ENCODE results near the gene CTNNA1.

DNA sequence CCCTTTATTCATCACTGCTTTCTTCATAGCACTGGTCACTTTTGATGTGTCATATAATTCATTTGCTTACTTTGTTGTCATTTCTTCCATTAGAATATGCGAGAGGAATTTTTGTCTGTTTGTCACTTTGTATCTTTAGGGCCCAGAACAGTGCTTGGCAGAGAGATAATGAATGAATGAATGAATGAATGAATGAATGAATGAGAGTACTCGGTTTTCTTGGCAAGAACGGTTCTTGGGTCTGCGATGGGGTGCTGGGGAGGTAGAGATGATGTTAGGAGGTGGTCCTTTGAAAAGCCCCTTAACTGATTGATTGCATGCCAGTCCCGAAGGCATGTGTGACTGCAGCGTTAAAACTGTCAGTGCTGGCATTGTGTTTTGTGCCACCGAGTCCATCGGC, 174.3 kb downstream of the CTNNA1 start:
- TF ChIP-seq, protein P1, sequence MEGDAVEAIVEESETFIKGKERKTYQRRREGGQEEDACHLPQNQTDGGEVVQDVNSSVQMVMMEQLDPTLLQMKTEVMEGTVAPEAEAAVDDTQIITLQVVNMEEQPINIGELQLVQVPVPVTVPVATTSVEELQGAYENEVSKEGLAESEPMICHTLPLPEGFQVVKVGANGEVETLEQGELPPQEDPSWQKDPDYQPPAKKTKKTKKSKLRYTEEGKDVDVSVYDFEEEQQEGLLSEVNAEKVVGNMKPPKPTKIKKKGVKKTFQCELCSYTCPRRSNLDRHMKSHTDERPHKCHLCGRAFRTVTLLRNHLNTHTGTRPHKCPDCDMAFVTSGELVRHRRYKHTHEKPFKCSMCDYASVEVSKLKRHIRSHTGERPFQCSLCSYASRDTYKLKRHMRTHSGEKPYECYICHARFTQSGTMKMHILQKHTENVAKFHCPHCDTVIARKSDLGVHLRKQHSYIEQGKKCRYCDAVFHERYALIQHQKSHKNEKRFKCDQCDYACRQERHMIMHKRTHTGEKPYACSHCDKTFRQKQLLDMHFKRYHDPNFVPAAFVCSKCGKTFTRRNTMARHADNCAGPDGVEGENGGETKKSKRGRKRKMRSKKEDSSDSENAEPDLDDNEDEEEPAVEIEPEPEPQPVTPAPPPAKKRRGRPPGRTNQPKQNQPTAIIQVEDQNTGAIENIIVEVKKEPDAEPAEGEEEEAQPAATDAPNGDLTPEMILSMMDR (IDR thresholded peaks at IDR 0.05), result no peak
- TF ChIP-seq POLR2A (IDR thresholded peaks at IDR 0.05), result no peak
